Vagina (tissue), 2 donors: ENCODE measurements around the gene PCDHGA3. TPM values are rescaled to one million over a fixed set of nuclear protein-coding genes. Genes with fewer than 3 reads are reported as not detected.

Source experiments
- DNase-seq, 2 donors: peaks; one replicate each; pipeline ENCODE4 v3.0.0-alpha.2; 2017; ENCODE audit errors: extremely low spot score in 2 of 2
- H3K27ac ChIP-seq: fragments of 200-600 bp; sonication (generic); one replicate; pipeline ENCODE4 v1.5.1; 2019
- H3K27me3 ChIP-seq: fragments of 200-600 bp; sonication (generic); one replicate; pipeline ENCODE4 v1.5.1; 2019
- H3K36me3 ChIP-seq, 2 donors: fragments of 200-600 bp; sonication (generic); one replicate each; pipeline ENCODE4 v1.5.1; 2017 to 2019
- H3K4me1 ChIP-seq: fragments of 200-600 bp; sonication (generic); one replicate; pipeline ENCODE4 v1.5.1; 2019
- H3K4me3 ChIP-seq, 2 donors: fragments of 200-600 bp; sonication (generic); 1 replicate in 1 of 2; 2 replicates in 1 of 2; pipeline ENCODE4 v1.5.1; 2016 to 2019
- H3K9me3 ChIP-seq: fragments of 200-600 bp; sonication (generic); one replicate; pipeline ENCODE4 v1.5.1; 2019
- CTCF ChIP-seq, 3 experiments: fragments of 450-650 bp in 2 of 3; fragments of 200-600 bp in 1 of 3; sonication (generic) in 1 of 3; IDR thresholded peaks; one replicate each; pipeline ENCODE4 v1.5.1; 2017 to 2019; ENCODE audit warnings: antibody characterized with exemption in 3 of 3, mild to moderate bottlenecking in 2 of 3, moderate library complexity in 2 of 3
- POLR2A ChIP-seq, 2 donors: fragments of 450-650 bp; IDR thresholded peaks; one replicate each; pipeline ENCODE4 v1.6.1; 2017; ENCODE audit warnings: antibody characterized with exemption in 2 of 2, mild to moderate bottlenecking in 2 of 2, moderate library complexity in 2 of 2
- POLR2AphosphoS5 ChIP-seq, 2 donors: sonication (generic); formaldehyde crosslinking; IDR thresholded peaks; one replicate each; pipeline ENCODE4 v1.9.0; 2017; ENCODE audit warnings: antibody characterized with exemption in 2 of 2, mild to moderate bottlenecking in 2 of 2, low read depth in 1 of 2; ENCODE audit not compliant: insufficient read depth in 1 of 2
- intact Hi-C: fragments of 100-400 bp; cut with DNase I; formaldehyde crosslinking; loops from one replicate; pipeline ENCODE4 v1.15.1; 2023
- total RNA-seq: library from RNA; depleted of rRNA; stranded (reverse); fragments of >200 nt; gene quantifications from one replicate; pipeline ENCODE4 v1.2.3, GENCODE V29; 2016

Gene PCDHGA3
- total RNA-seq, 1 donor from 2014 or later: 3.4 TPM

GRCh38 chr5:141354900-141355469 lies 11.4 kb downstream of the PCDHGA3 start, which contains the start of gene PCDHGA4:
Gene PCDHGA4 (plus strand): TSS chr5:141355021. CDS start chr5:141355108, 87 bp downstream.
- H3K4me1 ChIP-seq: no peaks in the 10 kb centered on the region
- H3K27me3 ChIP-seq: no peaks in the 10 kb centered on the region
- H3K4me3 ChIP-seq: peak within 1 kb of the TSS; percentile 24 to 37
- intact Hi-C loops: no loop called here
- H3K36me3 ChIP-seq: no peaks in the 10 kb centered on the region
- H3K27ac ChIP-seq: no peak within 1 kb of the TSS
- TF ChIP-seq POLR2AphosphoS5 (IDR thresholded peaks at IDR 0.05; ENCODE audit: insufficient read depth in 1 of 2, low read depth in 1 of 2) (no peak), CTCF (IDR thresholded peaks at IDR 0.05) (no peak), POLR2A (IDR thresholded peaks at IDR 0.05) (no peak)
- H3K9me3 ChIP-seq: peaks cover 48% of the 10 kb centered on the region
- DNase-seq: no peak

- intact Hi-C loops: no loop called here
- Histone ChIP-seq H3K27me3 (no peaks in the 10 kb centered on the region), H3K4me1 (no peaks in the 10 kb centered on the region), H3K27ac (no peak overlapping the region), H3K36me3 (no peaks in the 10 kb centered on the region), H3K4me3 (no peak overlapping the region), H3K9me3 (peaks cover 50% of the 10 kb centered on the region)
- DNase-seq: no peak
- TF ChIP-seq POLR2A (IDR thresholded peaks at IDR 0.05): no peak
- no peak for TF ChIP-seq CTCF (IDR thresholded peaks at IDR 0.05)
- TF ChIP-seq POLR2AphosphoS5 (IDR thresholded peaks at IDR 0.05; ENCODE audit: insufficient read depth in 1 of 2, low read depth in 1 of 2): no peak
These were observed 12.0 kb downstream of the PCDHGA3 start for GRCh38 chr5:141355641-141356040.

- H3K4me1 ChIP-seq: no peaks in the 10 kb centered on the region
- no peaks in the 10 kb centered on the region for H3K36me3 ChIP-seq
- TF ChIP-seq CTCF (IDR thresholded peaks at IDR 0.05): no peak
- intact Hi-C loops: no loop called here
- no peak overlapping the region for H3K4me3 ChIP-seq
- no peak for DNase-seq
- H3K27me3 ChIP-seq: no peaks in the 10 kb centered on the region
- H3K9me3 ChIP-seq: peaks cover 50% of the 10 kb centered on the region
- H3K27ac ChIP-seq: no peak overlapping the region
These were observed 12.5 kb downstream of the PCDHGA3 start for GRCh38 chr5:141356133-141356532.

- H3K36me3 ChIP-seq: no peaks in the 10 kb centered on the region
- no peak overlapping the region for H3K4me3 ChIP-seq
- intact Hi-C loops: no loop called here
- H3K27ac ChIP-seq: no peak overlapping the region
- TF ChIP-seq CTCF (IDR thresholded peaks at IDR 0.05) (no peak), POLR2AphosphoS5 (IDR thresholded peaks at IDR 0.05; ENCODE audit: insufficient read depth in 1 of 2, low read depth in 1 of 2) (no peak), POLR2A (IDR thresholded peaks at IDR 0.05) (no peak)
- peaks cover 52% of the 10 kb centered on the region for H3K9me3 ChIP-seq
- no peak for DNase-seq
- H3K27me3 ChIP-seq: no peaks in the 10 kb centered on the region
- no peaks in the 10 kb centered on the region for H3K4me1 ChIP-seq
These were observed 13.3 kb downstream of the PCDHGA3 start for GRCh38 chr5:141356950-141357349.

DNA sequence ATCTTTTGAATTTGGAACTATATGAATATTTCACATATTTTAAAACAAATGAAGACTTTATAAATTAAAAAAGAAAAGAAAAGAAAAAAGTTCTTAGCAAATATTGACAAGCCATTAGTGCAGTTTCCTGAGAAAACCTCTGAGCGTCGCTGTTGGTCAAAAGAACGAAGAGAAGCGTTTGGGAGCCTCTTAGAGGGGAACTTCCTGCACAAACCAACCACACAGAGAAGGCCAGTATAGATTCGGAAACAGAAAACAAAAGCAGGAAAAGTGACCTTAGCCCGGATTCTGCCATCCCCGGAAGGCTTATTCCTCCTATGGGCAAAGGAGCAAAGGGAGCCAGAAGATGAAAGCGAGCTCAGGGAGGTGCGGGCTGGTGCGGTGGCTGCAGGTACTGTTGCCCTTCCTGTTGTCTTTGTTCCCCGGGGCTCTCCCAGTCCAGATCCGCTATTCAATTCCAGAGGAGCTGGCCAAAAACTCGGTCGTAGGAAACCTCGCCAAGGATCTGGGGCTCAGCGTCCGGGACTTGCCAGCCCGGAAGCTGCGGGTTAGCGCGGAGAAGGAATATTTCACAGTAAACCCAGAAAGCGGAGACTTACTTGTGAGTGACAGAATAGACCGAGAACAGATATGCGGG lies 16.3 kb downstream of the PCDHGA3 start, which contains the start of gene PCDHGB2:
Gene PCDHGB2, plus strand, starts transcription at position 205 of the 637 bp plus-strand sequence. Its CDS starts 142 bp downstream, at position 347.
- H3K9me3 ChIP-seq: peaks cover 67% of the 10 kb centered on the region
- no peak for TF ChIP-seq POLR2AphosphoS5 (IDR thresholded peaks at IDR 0.05; ENCODE audit: insufficient read depth in 1 of 2, low read depth in 1 of 2)
- no peak for TF ChIP-seq POLR2A (IDR thresholded peaks at IDR 0.05)
- TF ChIP-seq CTCF (IDR thresholded peaks at IDR 0.05): no peak
- H3K27ac ChIP-seq: no peak within 1 kb of the TSS
- intact Hi-C loops: no loop called here
- no peak for DNase-seq
- no peaks in the 10 kb centered on the region for H3K4me1 ChIP-seq
- H3K36me3 ChIP-seq: no peaks in the 10 kb centered on the region
- H3K4me3 ChIP-seq: peak within 1 kb of the TSS in 1 of 2 donors; percentile 11
- H3K27me3 ChIP-seq: no peaks in the 10 kb centered on the region
